ENCODE measurements around the gene ADARB2. TPM values are rescaled to one million over a fixed set of nuclear protein-coding genes. Genes with fewer than 3 reads are reported as not detected.
"Not testable (repeated sequence)": the region's sequence is repeated elsewhere in the genome, so short reads cannot be mapped to it uniquely, and the experiment has no call there.

The ADARB2 gene
- total RNA-seq, 1 donor from 2014 or later, result 0.80 TPM

GRCh38 chr10:1468811-1469210 lies 268.5 kb downstream of the ADARB2 start:
- no peaks in the 10 kb centered on the region for H3K9me3 ChIP-seq
- H3K4me3 ChIP-seq, result no peak overlapping the region
- no peak for ATAC-seq
- H3K27ac ChIP-seq, result no peak overlapping the region
- intact Hi-C loops (cut with DNase I), result no loop called here
- H3K36me3 ChIP-seq, result no peaks in the 10 kb centered on the region
- H3K27me3 ChIP-seq (ENCODE audit: low read depth), result no peaks in the 10 kb centered on the region
- TF ChIP-seq CTCF (IDR thresholded peaks at IDR 0.05), result no peak
- H3K4me1 ChIP-seq, result no peaks in the 10 kb centered on the region
- no peak for DNase-seq

GRCh38 chr10:1467334-1468076 lies 269.8 kb downstream of the ADARB2 start:
- no peaks in the 10 kb centered on the region for H3K27me3 ChIP-seq (ENCODE audit: low read depth)
- no peaks in the 10 kb centered on the region for H3K4me1 ChIP-seq
- no peaks in the 10 kb centered on the region for H3K9me3 ChIP-seq
- TF ChIP-seq CTCF (IDR thresholded peaks at IDR 0.05), result no peak
- DNase-seq (no peak), ATAC-seq (no peak)
- H3K4me3 ChIP-seq, result no peak overlapping the region
- intact Hi-C loops (cut with DNase I), result no loop called here
- no peak overlapping the region for H3K27ac ChIP-seq
- no peaks in the 10 kb centered on the region for H3K36me3 ChIP-seq

GRCh38 chr10:1465993-1466764 lies 271.1 kb downstream of the ADARB2 start:
- Histone ChIP-seq H3K27ac (no peak overlapping the region), H3K4me3 (no peak overlapping the region), H3K27me3 (ENCODE audit: low read depth) (no peaks in the 10 kb centered on the region), H3K9me3 (no peaks in the 10 kb centered on the region), H3K4me1 (no peaks in the 10 kb centered on the region), H3K36me3 (no peaks in the 10 kb centered on the region)
- TF ChIP-seq CTCF (IDR thresholded peaks at IDR 0.05), result no peak
- ATAC-seq, result no peak
- intact Hi-C loops (cut with DNase I), result no loop called here
- no peak for DNase-seq

- Histone ChIP-seq H3K9me3 (no peaks in the 10 kb centered on the region), H3K4me3 (no peak overlapping the region), H3K27me3 (ENCODE audit: low read depth) (no peaks in the 10 kb centered on the region), H3K4me1 (no peaks in the 10 kb centered on the region), H3K27ac (no peak overlapping the region), H3K36me3 (no peaks in the 10 kb centered on the region)
- DNase-seq (no peak), ATAC-seq (peak in 1 of 2 donors; percentile 31)
- intact Hi-C loops (cut with DNase I), result no loop called here
- no peak for TF ChIP-seq CTCF (IDR thresholded peaks at IDR 0.05)
Observed at GRCh38 chr10:1465418-1465911, 271.9 kb downstream of the ADARB2 start.

GRCh38 chr10:1464881-1465417 lies 272.4 kb downstream of the ADARB2 start:
- Histone ChIP-seq H3K27me3 (ENCODE audit: low read depth) (no peaks in the 10 kb centered on the region), H3K9me3 (no peaks in the 10 kb centered on the region), H3K36me3 (no peaks in the 10 kb centered on the region), H3K4me3 (no peak overlapping the region), H3K4me1 (no peaks in the 10 kb centered on the region), H3K27ac (no peak overlapping the region)
- DNase-seq (no peak), ATAC-seq (no peak)
- intact Hi-C loops (cut with DNase I), result no loop called here
- TF ChIP-seq CTCF (IDR thresholded peaks at IDR 0.05), result no peak

- H3K36me3 ChIP-seq; intact Hi-C loops (cut with DNase I); H3K9me3 ChIP-seq; H3K4me3 ChIP-seq; H3K27me3 ChIP-seq (ENCODE audit: low read depth); H3K4me1 ChIP-seq; H3K27ac ChIP-seq; ATAC-seq; DNase-seq: not testable (repeated sequence)
Observed at GRCh38 chr10:1463971-1464370, 273.4 kb downstream of the ADARB2 start.
